Caki2 (cell line): ENCODE measurements around the gene ASB3. TPM values are rescaled to one million over a fixed set of nuclear protein-coding genes. Genes with fewer than 3 reads are reported as not detected.
"Not testable (repeated sequence)": the region's sequence is repeated elsewhere in the genome, so short reads cannot be mapped to it uniquely, and the experiment has no call there.

Source experiments
- DNase-seq: peaks from one replicate; pipeline ENCODE4 v3.0.0-alpha.2; 2015; ENCODE audit warnings: low read depth
- in situ Hi-C: cut with HindIII; loops from 2 replicates; pipeline ENCODE4 v1.10.0; 2016; ENCODE audit warnings: low sequenced_read_pairs, low pct_unique_long_range_greater_than_20kb, mixed read lengths
- total RNA-seq: library from RNA; depleted of rRNA; stranded (reverse); fragments of >200 nt; shearing (Covaris generic); gene quantifications from 2 replicates; pipeline ENCODE4 v1.2.3, GENCODE V29; 2014; ENCODE audit warnings: low replicate concordance

ASB3 gene
- total RNA-seq, 1 experiment from 2014 or later, result 20.0 TPM

GRCh38 chr2:53695575-53695974, 91.2 kb downstream of the ASB3 start:
- no peak for DNase-seq
- in situ Hi-C loops, result no loop called here

- in situ Hi-C loops, result no loop called here
- DNase-seq, result no peak
Observed at GRCh38 chr2:53694096-53694771, 92.5 kb downstream of the ASB3 start.

GRCh38 chr2:53690876-53691275, 95.9 kb downstream of the ASB3 start:
- in situ Hi-C loops, result no loop called here
- no peak for DNase-seq

- no peak for DNase-seq
- in situ Hi-C loops, result no loop called here
Observed at GRCh38 chr2:53672881-53673522, 113.8 kb downstream of the ASB3 start.

- in situ Hi-C loops, result no loop called here
- no peak for DNase-seq
Observed at GRCh38 chr2:53670331-53670730, 116.4 kb downstream of the ASB3 start.

GRCh38 chr2:53668624-53669026, 118.1 kb downstream of the ASB3 start:
- no peak for DNase-seq
- in situ Hi-C loops, result no loop called here

- DNase-seq, in situ Hi-C loops: not testable (repeated sequence)
Observed at GRCh38 chr2:53667130-53667529, 119.6 kb downstream of the ASB3 start.

GRCh38 chr2:53660886-53661285, 125.9 kb downstream of the ASB3 start:
- DNase-seq, result no peak
- in situ Hi-C loops, result no loop called here

GRCh38 chr2:53658474-53658873, 128.3 kb downstream of the ASB3 start:
- in situ Hi-C loops, result not testable (repeated sequence)
- peak; percentile 45 for DNase-seq

- in situ Hi-C loops, result no loop called here
- no peak for DNase-seq
Observed at GRCh38 chr2:53655256-53655655, 131.5 kb downstream of the ASB3 start.

- in situ Hi-C loops, result no loop called here
- DNase-seq, result no peak
Observed at GRCh38 chr2:53654396-53654795, 132.4 kb downstream of the ASB3 start.

- no peak for DNase-seq
- in situ Hi-C loops, result no loop called here
Observed at GRCh38 chr2:53652131-53652530, 134.6 kb downstream of the ASB3 start.

GRCh38 chr2:53646788-53647187, 140.0 kb downstream of the ASB3 start:
- in situ Hi-C loops, result no loop called here
- DNase-seq, result no peak

GRCh38 chr2:53641290-53641689, 145.5 kb downstream of the ASB3 start:
- no peak for DNase-seq
- in situ Hi-C loops, result no loop called here

GRCh38 chr2:53640466-53640865, 146.3 kb downstream of the ASB3 start:
- in situ Hi-C loops, result no loop called here
- no peak for DNase-seq

- DNase-seq, result no peak
- in situ Hi-C loops, result no loop called here
Observed at GRCh38 chr2:53636596-53636995, 150.2 kb downstream of the ASB3 start.

GRCh38 chr2:53636109-53636508, 150.6 kb downstream of the ASB3 start:
- in situ Hi-C loops, result no loop called here
- no peak for DNase-seq

GRCh38 chr2:53635694-53636093, 151.1 kb downstream of the ASB3 start:
- in situ Hi-C loops, result no loop called here
- DNase-seq, result no peak

- peak; percentile 21 for DNase-seq
- in situ Hi-C loops, result no loop called here
Observed at GRCh38 chr2:53633441-53633840, 153.3 kb downstream of the ASB3 start.

- in situ Hi-C loops, result no loop called here
- peak; percentile 12 for DNase-seq
Observed at GRCh38 chr2:53632714-53633113, 154.0 kb downstream of the ASB3 start.
